ENCODE measurements around the gene STOX2. TPM values are rescaled to one million over a fixed set of nuclear protein-coding genes. Genes with fewer than 3 reads are reported as not detected.

Gene STOX2
- total and polyA plus RNA-seq, 2 experiments from 2014 or later, result 6.3 to 7.9 TPM

DNA sequence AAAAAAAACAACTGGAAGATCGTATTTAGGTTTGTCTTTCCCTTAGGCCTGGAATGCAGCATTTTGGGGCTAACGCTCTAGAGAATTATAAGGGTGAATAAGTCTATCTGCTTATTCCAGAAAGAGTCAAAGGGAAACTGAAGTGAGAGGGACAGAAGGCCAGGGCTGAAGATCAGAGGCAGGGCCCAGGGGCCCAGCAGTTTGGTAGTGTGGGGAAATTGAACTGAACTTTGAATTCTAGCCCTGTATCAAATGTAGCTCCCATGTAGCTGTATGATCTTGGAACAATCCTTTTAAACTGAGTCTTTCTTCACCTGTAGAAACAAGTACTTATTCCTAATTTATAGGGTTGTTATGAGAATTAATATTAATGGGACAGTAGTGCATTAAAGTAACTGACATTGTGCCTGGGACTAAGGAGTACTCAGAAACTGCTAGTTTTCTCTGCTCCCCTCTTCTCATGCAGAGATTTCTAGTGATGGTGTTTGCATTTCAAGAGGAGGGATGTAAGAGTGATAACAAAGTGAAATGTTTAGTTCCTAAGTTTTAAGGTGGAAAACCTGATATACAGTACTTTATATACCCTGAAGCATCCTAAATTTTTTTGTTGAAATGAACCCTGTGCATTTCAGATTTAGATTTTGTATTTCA lies 30.4 kb downstream of the STOX2 start:
- H3K27me3 ChIP-seq, result no peaks in the 10 kb centered on the region
- no peak for DNase-seq (ENCODE audit: low spot score)
- 89% methylated on average over 2 of the region's 2 CpGs for WGBS (ENCODE audit: low lambda C conversion rate, missing lambda C conversion rate)
- H3K79me2 ChIP-seq, result peaks cover 2% of the 10 kb centered on the region
- no peaks in the 10 kb centered on the region for H3K9me2 ChIP-seq (replicated peaks; ENCODE audit: insufficient read depth)
- H3K4me2 ChIP-seq, result no peak overlapping the region
- no peak overlapping the region for H3K4me3 ChIP-seq
- H4K20me1 ChIP-seq (ENCODE audit: insufficient read depth, poor library complexity, severe bottlenecking), result no peaks in the 10 kb centered on the region
- H3K27ac ChIP-seq, result no peak overlapping the region
- H2AFZ ChIP-seq, result no peak overlapping the region
- H3K9me3 ChIP-seq (ENCODE audit: low read depth), result no peaks in the 10 kb centered on the region
- no peak for TF ChIP-seq EZH2 (IDR thresholded peaks at IDR 0.05; ENCODE audit: borderline replicate concordance)
- TF ChIP-seq, protein P1, sequence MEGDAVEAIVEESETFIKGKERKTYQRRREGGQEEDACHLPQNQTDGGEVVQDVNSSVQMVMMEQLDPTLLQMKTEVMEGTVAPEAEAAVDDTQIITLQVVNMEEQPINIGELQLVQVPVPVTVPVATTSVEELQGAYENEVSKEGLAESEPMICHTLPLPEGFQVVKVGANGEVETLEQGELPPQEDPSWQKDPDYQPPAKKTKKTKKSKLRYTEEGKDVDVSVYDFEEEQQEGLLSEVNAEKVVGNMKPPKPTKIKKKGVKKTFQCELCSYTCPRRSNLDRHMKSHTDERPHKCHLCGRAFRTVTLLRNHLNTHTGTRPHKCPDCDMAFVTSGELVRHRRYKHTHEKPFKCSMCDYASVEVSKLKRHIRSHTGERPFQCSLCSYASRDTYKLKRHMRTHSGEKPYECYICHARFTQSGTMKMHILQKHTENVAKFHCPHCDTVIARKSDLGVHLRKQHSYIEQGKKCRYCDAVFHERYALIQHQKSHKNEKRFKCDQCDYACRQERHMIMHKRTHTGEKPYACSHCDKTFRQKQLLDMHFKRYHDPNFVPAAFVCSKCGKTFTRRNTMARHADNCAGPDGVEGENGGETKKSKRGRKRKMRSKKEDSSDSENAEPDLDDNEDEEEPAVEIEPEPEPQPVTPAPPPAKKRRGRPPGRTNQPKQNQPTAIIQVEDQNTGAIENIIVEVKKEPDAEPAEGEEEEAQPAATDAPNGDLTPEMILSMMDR (IDR thresholded peaks at IDR 0.05; ENCODE audit: poor library complexity), result no peak
- no peak for TF ChIP-seq EZH2phosphoT487 (IDR thresholded peaks at IDR 0.05; ENCODE audit: low read depth, severe bottlenecking, unreplicated experiment)
- H3K36me3 ChIP-seq (replicated peaks; ENCODE audit: insufficient read depth, low read depth), result no peaks in the 10 kb centered on the region
- no peaks in the 10 kb centered on the region for H3K4me1 ChIP-seq (ENCODE audit: insufficient read depth)

DNA sequence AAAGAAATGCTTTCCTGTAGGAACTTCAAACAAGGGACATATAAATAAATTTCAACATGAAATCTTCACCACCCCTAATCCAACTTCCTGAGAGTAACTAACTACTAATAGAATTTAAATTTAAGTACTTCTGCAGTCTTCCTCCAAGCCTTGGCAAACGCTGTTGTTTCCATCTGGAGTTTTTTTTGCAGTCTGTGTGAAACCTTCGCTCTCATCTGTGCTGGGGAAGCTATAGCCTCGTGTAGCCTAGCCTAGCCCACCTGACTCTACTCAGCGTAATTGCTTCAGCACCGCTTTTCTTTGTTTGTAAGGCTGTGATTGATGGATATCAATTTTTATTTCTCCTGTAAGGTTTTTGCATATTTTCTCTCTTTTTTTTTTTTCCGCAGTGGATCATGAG lies 30.9 kb downstream of the STOX2 start:
- no peaks in the 10 kb centered on the region for H3K9me3 ChIP-seq (ENCODE audit: low read depth)
- H3K9me2 ChIP-seq (replicated peaks; ENCODE audit: insufficient read depth), result no peaks in the 10 kb centered on the region
- 57% methylated on average over 6 of the region's 6 CpGs for WGBS (ENCODE audit: low lambda C conversion rate, missing lambda C conversion rate)
- no peak overlapping the region for H3K4me2 ChIP-seq
- DNase-seq (ENCODE audit: low spot score), result no peak
- H3K79me2 ChIP-seq, result peaks cover 2% of the 10 kb centered on the region
- no peaks in the 10 kb centered on the region for H3K27me3 ChIP-seq
- H3K27ac ChIP-seq, result no peak overlapping the region
- TF ChIP-seq, protein P1 (IDR thresholded peaks at IDR 0.05; ENCODE audit: poor library complexity), result no peak
- TF ChIP-seq EZH2phosphoT487 (IDR thresholded peaks at IDR 0.05; ENCODE audit: low read depth, severe bottlenecking, unreplicated experiment) (no peak), EZH2 (IDR thresholded peaks at IDR 0.05; ENCODE audit: borderline replicate concordance) (no peak)
- no peaks in the 10 kb centered on the region for H3K4me1 ChIP-seq (ENCODE audit: insufficient read depth)
- no peak overlapping the region for H2AFZ ChIP-seq
- H4K20me1 ChIP-seq (ENCODE audit: insufficient read depth, poor library complexity, severe bottlenecking), result no peaks in the 10 kb centered on the region
- H3K4me3 ChIP-seq, result no peak overlapping the region
- H3K36me3 ChIP-seq (replicated peaks; ENCODE audit: insufficient read depth, low read depth), result no peaks in the 10 kb centered on the region

DNA sequence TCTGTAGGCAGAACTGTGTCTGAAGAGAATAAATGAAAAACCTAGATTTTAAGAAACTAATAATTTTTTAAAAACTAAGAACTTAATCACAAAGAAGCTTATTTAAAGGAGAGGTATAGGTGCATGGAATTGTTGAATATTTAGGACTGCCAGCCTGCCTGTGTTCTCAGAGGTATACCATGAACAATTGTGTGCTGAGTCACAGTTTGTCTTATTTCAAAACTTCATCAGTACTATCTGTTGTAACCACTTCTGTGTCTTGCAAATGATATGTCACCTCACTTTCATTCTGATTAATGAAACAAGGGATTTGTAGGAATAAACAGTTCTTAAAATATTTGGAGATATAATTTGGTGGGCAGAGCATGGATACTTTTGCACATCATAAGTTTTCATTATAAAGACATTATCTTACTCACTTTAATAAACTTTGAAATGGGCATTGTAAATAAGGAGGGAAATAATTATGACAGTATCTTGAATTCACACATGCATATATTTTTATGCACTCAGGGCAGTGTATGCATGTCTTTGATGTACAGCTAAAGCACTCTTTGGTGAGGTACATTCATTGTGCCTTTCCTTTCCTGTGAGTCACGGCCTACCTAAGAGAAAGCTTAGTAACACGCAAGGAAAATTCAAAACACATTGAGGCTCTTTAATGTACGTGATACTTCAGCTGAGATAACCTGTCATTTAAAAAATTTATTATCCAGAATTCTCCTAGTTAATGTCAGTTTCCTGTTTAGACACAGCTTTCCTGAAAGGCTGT lies 31.7 kb downstream of the STOX2 start:
- Histone ChIP-seq H3K9me3 (ENCODE audit: low read depth) (no peaks in the 10 kb centered on the region), H3K27ac (no peak overlapping the region), H4K20me1 (ENCODE audit: insufficient read depth, poor library complexity, severe bottlenecking) (no peaks in the 10 kb centered on the region), H2AFZ (no peak overlapping the region), H3K4me2 (no peak overlapping the region), H3K4me3 (no peak overlapping the region), H3K4me1 (ENCODE audit: insufficient read depth) (no peaks in the 10 kb centered on the region), H3K79me2 (peaks cover 2% of the 10 kb centered on the region), H3K9me2 (replicated peaks; ENCODE audit: insufficient read depth) (no peaks in the 10 kb centered on the region), H3K27me3 (no peaks in the 10 kb centered on the region), H3K36me3 (replicated peaks; ENCODE audit: insufficient read depth, low read depth) (no peaks in the 10 kb centered on the region)
- DNase-seq (ENCODE audit: low spot score), result no peak
- 81% methylated on average over 3 of the region's 3 CpGs for WGBS (ENCODE audit: low lambda C conversion rate, missing lambda C conversion rate)
- TF ChIP-seq EZH2phosphoT487 (IDR thresholded peaks at IDR 0.05; ENCODE audit: low read depth, severe bottlenecking, unreplicated experiment) (no peak), EZH2 (IDR thresholded peaks at IDR 0.05; ENCODE audit: borderline replicate concordance) (no peak)
- TF ChIP-seq, protein P1 (IDR thresholded peaks at IDR 0.05; ENCODE audit: poor library complexity), result no peak
